HG03442 (cell line): ENCODE measurements around the gene MEF2C.
A peak's percentile ranks its signal among the peaks of the same experiment; 100 is the strongest.
"Not testable (repeated sequence)": the region's sequence is repeated elsewhere in the genome, so short reads cannot be mapped to it uniquely, and the experiment has no call there.

Experiments
- ATAC-seq: cut with Tn5 transposase; IDR thresholded peaks from one replicate; pipeline ENCODE4 v1.9.1; 2021; ENCODE audit warnings: mild to moderate bottlenecking, moderate library complexity; ENCODE audit not compliant: unreplicated experiment

Gene MEF2C

GRCh38 chr5:88883059-88883835 lies at the start of gene MEF2C:
TSS of gene MEF2C (minus strand) at chr5:88883184. CDS start at chr5:88823788, 59,396 bp downstream.
- ATAC-seq = peak; percentile 36

DNA sequence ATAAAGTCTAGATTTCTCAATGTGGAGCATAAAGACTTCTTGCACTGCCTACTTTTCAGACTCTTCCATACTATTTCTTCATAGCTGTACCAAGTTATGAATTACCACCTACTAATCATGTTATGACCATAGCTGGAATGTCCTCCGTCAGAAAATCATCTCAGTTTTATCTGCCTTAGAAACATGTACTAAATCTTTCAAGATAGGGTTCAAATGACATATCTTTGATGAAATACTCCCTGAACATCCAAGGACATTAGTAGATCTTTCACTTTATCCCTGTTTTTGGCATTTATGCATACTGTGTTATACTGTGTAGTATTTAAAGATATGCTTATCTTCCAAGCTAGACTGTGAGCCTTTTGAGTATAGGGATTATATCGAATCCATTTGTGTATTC lies 49.6 kb upstream of the MEF2C start:
- ATAC-seq = no peak

DNA sequence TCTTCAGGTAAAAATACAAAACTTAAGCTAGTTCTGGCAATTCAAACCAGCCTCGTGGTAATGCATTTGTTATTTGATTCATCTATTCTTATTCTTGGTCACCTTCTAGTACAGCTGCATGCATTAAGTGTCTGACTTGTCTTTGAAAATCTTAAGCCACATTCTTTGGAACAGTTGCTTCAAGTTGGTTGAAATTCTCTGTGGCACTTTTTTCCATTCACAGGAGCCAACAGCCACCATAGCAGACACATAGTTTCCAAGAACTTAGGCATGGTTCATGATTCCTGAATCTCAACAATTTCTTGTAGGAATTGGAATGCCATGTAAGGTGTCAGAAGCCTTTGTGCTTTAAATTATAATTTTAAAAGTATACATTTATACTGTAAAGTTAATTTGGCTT lies 47.4 kb upstream of the MEF2C start:
- no peak for ATAC-seq

DNA sequence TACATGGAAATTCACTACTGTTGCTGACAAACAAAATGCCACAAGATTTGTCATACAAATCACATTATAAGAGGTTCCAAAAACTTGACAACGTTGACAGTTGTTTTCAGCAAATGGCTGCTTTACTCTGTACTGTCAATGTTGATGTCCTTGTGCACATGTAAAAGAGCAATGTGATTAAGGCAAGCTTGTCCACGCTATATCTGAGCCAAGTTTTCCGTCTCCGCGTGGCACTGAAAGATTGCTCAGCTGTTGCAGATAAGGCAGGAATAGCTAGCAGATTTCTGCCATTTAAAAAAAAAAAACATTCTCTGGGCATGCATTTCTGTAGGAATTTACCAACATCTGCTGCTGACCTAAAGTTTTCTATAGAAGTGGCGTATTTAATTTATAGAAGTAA lies 46.4 kb upstream of the MEF2C start:
- no peak for ATAC-seq

GRCh38 chr5:88926774-88927173 lies 43.8 kb upstream of the MEF2C start:
- no peak for ATAC-seq

GRCh38 chr5:88925692-88926490 lies 42.9 kb upstream of the MEF2C start:
- no peak for ATAC-seq

DNA sequence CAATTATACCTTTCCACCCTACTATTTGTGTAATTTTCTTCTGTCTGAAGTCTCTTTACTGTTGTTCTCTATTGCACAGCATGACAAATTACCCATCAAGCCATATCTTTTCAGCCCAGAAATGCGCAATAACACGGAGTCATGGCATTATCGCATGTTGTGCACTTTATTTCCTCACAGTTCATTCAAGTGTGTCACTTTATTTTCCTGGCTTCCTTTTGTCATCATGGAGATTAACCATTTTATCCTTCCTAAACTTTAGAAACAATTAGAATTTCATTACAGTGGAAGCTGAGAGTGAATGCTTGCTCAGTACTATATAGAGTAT lies 41.3 kb upstream of the MEF2C start:
- no peak for ATAC-seq

DNA sequence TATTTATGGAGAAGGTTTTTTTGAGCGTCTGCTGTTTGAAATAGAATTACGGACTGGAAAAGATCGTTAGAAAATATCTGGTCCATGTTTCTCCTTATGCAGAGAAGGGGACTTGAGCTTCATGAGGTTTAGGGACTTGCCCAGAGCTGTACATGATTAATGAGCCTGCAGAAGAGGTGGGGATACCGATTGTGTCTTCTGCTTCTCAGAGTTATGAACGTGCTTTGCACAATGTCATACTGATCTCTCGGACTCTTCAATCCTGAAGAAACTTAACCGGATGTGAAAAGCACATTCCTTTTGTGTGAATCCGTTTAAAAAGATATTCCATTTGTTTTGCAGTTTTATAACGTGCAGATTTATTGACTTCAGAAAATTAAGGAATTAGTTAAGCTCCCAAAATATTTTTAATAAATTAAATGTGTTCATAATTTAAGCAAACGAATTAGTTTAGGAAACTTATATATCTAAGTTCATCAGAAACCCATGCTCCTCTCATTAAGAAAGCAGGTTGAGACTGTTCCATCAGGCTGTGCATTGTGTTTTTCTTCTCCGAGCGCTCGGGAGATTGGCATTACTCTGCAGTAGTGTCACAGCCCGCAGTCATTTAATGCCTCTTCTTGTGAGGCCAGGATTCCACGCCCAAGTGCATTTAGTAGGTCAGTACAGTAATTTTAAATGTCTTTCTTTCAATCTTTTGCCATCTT lies 40.8 kb upstream of the MEF2C start:
- no peak for ATAC-seq

GRCh38 chr5:88912743-88913142 lies 29.8 kb upstream of the MEF2C start:
- not testable (repeated sequence) for ATAC-seq

GRCh38 chr5:88911059-88911572 lies 28.1 kb upstream of the MEF2C start:
- ATAC-seq = not testable (repeated sequence)

DNA sequence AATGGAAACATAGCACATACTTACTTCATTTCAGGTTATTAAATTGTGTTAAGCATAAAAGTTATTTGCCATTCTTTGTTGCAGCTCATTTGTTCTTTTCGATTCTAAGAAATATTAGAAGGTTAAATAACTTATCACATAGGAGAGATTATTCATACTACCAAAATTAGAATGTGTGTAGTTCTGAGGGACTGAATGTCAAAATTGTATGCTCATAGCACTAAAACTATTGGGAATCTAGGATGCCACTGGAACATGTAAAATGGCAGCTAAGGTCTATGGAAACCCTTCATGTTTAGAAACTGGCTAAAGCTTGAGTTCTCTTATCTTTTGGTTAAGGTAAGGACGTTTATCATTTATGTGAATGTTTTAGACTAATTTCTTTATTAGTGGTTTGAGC lies 21.5 kb upstream of the MEF2C start:
- not testable (repeated sequence) for ATAC-seq

- ATAC-seq = not testable (repeated sequence)
Observed at GRCh38 chr5:88903966-88904365, 21.0 kb upstream of the MEF2C start.

- not testable (repeated sequence) for ATAC-seq
Observed at GRCh38 chr5:88901077-88901476, 18.1 kb upstream of the MEF2C start.

GRCh38 chr5:88899096-88899737 lies 16.2 kb upstream of the MEF2C start:
- no peak for ATAC-seq

GRCh38 chr5:88897748-88898147 lies 14.8 kb upstream of the MEF2C start:
- no peak for ATAC-seq

DNA sequence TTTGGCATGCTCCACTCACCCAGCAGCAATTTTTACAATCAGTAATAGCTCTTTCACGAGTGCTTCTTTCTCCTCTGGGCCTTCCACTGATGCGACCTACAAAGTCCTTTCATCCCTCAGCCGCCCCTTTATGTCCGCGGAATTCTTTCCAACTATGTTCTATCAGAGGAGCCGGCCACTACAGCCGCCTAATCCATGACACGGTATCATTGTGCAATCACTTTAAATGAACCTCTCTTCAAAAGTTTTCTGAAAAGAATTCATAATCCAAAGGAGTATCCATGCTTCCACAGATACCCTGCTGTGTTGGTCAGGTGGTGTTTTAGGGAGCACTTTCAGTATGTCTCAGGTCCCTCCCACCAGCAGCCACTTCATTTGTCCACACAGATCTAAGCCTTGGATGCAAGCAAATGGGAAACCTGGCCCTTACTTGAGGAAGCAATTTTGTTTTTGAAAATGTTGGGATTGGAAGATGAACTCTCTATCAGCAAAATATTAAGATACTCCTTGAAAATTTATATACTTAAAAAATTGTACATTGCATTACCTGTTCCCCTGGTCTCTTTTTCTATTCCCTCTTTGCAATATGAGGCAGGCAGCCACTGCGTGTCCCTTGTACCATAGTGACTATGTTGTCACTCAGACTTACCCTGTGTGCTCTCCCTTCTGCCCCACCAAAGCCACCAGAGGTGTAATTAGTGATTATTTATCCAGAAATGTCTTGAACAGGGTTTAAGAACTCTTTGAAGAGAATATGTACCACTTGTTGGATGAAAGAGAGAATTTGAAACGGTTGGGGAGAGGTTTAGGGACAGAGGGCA lies 12.9 kb upstream of the MEF2C start:
- no peak for ATAC-seq

DNA sequence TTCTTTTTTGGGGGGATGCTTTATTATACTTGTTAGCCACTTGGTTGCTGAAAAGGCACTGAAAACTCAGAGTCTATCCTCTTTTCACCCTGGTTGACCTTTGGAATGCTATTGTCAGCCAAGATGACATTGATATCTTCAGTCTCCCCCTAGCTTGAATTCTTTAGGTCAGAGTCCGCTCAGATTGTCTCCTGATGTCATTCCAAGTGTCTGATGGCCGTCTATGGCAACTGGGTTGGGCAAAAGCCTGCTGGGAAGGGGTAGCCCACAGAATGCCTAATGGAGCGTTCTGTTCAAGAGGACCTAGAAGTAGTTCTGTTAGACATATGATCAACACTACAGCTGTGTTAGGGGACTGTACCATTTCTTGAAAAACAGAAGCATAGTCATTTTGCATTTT lies 9.7 kb upstream of the MEF2C start:
- ATAC-seq = no peak

DNA sequence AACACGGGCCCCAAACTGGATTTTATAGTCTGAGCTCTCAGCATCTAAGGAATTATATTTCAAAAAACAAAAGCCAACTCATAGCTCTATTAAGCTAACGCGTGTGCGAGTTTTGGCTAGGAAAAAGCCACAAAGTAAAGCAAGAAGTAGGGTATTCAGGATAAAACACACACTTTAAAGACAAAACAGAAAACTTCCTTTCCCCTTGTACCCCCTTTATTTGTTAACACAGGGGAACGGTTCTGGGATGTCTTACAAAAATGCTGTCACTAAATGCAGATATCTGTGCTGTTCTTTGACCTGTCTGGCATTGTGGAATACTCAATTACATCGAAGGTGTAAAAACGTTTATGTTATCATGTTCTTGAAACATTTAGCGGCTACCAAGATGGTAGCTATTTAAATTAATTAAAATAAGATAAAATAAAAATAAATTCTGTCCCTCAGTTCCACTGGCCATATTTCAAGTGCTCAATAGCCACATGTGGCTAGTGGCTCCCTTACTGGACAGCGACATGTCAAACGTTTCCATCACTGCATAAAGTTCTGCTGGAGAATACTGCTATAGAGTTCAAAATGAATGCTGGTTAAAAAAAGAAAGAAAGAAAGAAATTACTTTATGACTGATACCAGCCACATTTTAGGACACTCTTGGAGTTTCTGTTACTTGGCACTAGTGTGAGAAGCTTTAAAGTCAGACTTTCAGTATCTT lies 7.2 kb upstream of the MEF2C start:
- ATAC-seq = no peak
